Transverse colon (tissue), 4 donors: ENCODE data around the gene ARHGAP10. TPM values are rescaled to one million over a fixed set of nuclear protein-coding genes. Genes with fewer than 3 reads are reported as not detected.
A peak's percentile ranks its signal among the peaks of the same experiment; 100 is the strongest.

Experiments used
- DNase-seq: peaks from one replicate; pipeline ENCODE4 v3.0.0-alpha.2; 2019
- H3K27ac ChIP-seq, 4 donors: fragments of 200-600 bp; sonication (generic); 2 replicates each; pipeline ENCODE4 v1.5.1; 2016 to 2018; ENCODE audit warnings: inconsistent platforms in 4 of 4
- H3K27me3 ChIP-seq: fragments of 200-600 bp; sonication (generic); 2 replicates; pipeline ENCODE4 v1.5.1; 2017; ENCODE audit warnings: inconsistent platforms
- H3K36me3 ChIP-seq, 4 donors: fragments of 200-600 bp; sonication (generic); 2 replicates each; pipeline ENCODE4 v1.5.1; 2017 to 2019; ENCODE audit warnings: inconsistent platforms in 4 of 4
- H3K4me1 ChIP-seq, 4 donors: fragments of 200-600 bp; sonication (generic); 2 replicates each; pipeline ENCODE4 v1.5.1; 2017 to 2020; ENCODE audit warnings: inconsistent platforms in 4 of 4
- H3K4me3 ChIP-seq, 4 donors: fragments of 200-600 bp; sonication (generic); 1 replicate in 1 of 4; 2 replicates in 3 of 4; pipeline versions ENCODE4 v1.5.1 to v1.6.1; 2017 to 2019; ENCODE audit warnings: inconsistent platforms in 4 of 4
- H3K9me3 ChIP-seq, 2 donors: fragments of 200-600 bp; sonication (generic); 2 replicates each; pipeline ENCODE4 v1.5.1; 2017 to 2019; ENCODE audit warnings: inconsistent platforms in 2 of 2
- CTCF ChIP-seq, 5 experiments: fragments of 200-600 bp in 3 of 5; fragments of 450-650 bp in 2 of 5; sonication (generic) in 3 of 5; IDR thresholded peaks; 1 replicate in 2 of 5; 2 replicates in 3 of 5; pipeline ENCODE4 v1.5.1; 2016 to 2017; ENCODE audit warnings: antibody characterized with exemption in 5 of 5, inconsistent platforms in 3 of 5, mild to moderate bottlenecking in 2 of 5, moderate library complexity in 1 of 5
- EP300 ChIP-seq: sonication (generic); formaldehyde crosslinking; IDR thresholded peaks from one replicate; pipeline ENCODE4 v1.6.1; 2017; ENCODE audit warnings: antibody characterized with exemption, low read depth
- POLR2A ChIP-seq: fragments of 450-650 bp; IDR thresholded peaks from one replicate; pipeline ENCODE4 v1.6.1; 2016; ENCODE audit warnings: antibody characterized with exemption, mild to moderate bottlenecking, moderate library complexity
- POLR2AphosphoS5 ChIP-seq, 3 donors: sonication (generic); formaldehyde crosslinking; IDR thresholded peaks; one replicate each; pipeline ENCODE4 v1.6.1; 2016; ENCODE audit warnings: antibody characterized with exemption in 3 of 3
- WGBS, 2 donors: methylation state at CpG; one replicate each; pipeline ENCODE4 v1.1.5; 2018; ENCODE audit warnings: low coverage in 1 of 2; 5-methylcytosine and 5-hydroxymethylcytosine counted together
- in situ Hi-C, 4 donors: fragments of 200-750 bp; cut with MboI; loops; one replicate each; pipeline versions ENCODE4 v1.15.0 to v1.15.1; 2017; ENCODE audit warnings: low sequenced_read_pairs in 3 of 4, low pct_ligation_motif_present in 1 of 4, low pct_unique_long_range_greater_than_20kb in 1 of 4
- intact Hi-C: fragments of 100-400 bp; cut with DNase I; formaldehyde crosslinking; loops from one replicate; pipeline ENCODE4 v1.15.1; 2023; ENCODE audit warnings: low total_unique reads
- total RNA-seq, 4 donors: library from RNA; depleted of rRNA; stranded (reverse); fragments of >200 nt; gene quantifications; one replicate each; pipeline ENCODE4 v1.1.0, GENCODE V29; 2016

The ARHGAP10 gene
- total RNA-seq, 4 donors from 2014 or later, result 14.7 to 27.3 (median 22.9) TPM

GRCh38 chr4:147761218-147761883, 29.5 kb downstream of the ARHGAP10 start:
- in situ Hi-C loops, result no loop called here
- no peak for TF ChIP-seq POLR2A
- TF ChIP-seq CTCF (IDR thresholded peaks at IDR 0.05), result no peak
- TF ChIP-seq EP300, result no peak
- TF ChIP-seq POLR2AphosphoS5 (IDR thresholded peaks at IDR 0.05), result no peak
- WGBS, 2 donors, result 58 to 63% methylated on average over 7 of the region's 7 CpGs
- Histone ChIP-seq H3K36me3 (no peaks in the 10 kb centered on the region), H3K27me3 (no peaks in the 10 kb centered on the region), H3K27ac (peak overlapping the region in 3 of 4 donors; percentile 53 to 65 (median 54)), H3K9me3 (no peaks in the 10 kb centered on the region), H3K4me1 (peaks cover 2 to 24% (median 13%) of the 10 kb centered on the region in 4 donors), H3K4me3 (no peak overlapping the region)
- no peak for DNase-seq
- intact Hi-C loops, result no loop called here

GRCh38 chr4:147764337-147764736, 32.4 kb downstream of the ARHGAP10 start:
- intact Hi-C loops, result no loop called here
- H3K9me3 ChIP-seq, result no peaks in the 10 kb centered on the region
- in situ Hi-C loops, result no loop called here
- no peaks in the 10 kb centered on the region for H3K36me3 ChIP-seq
- no peak overlapping the region for H3K4me3 ChIP-seq
- H3K27ac ChIP-seq, result no peak overlapping the region
- DNase-seq, result no peak
- no peak for TF ChIP-seq CTCF (IDR thresholded peaks at IDR 0.05)
- no peak for TF ChIP-seq POLR2A
- no peak for TF ChIP-seq POLR2AphosphoS5 (IDR thresholded peaks at IDR 0.05)
- no peak for TF ChIP-seq EP300
- 70% methylated on average over 7 of the region's 7 CpGs; no CpG with 5 or more reads in 1 of the 2 donors for WGBS, 2 donors
- H3K4me1 ChIP-seq, result peaks cover 2 to 43% (median 24%) of the 10 kb centered on the region in 4 donors
- peaks cover 5% of the 10 kb centered on the region for H3K27me3 ChIP-seq

GRCh38 chr4:147765121-147765529, 33.2 kb downstream of the ARHGAP10 start:
- no peaks in the 10 kb centered on the region for H3K36me3 ChIP-seq
- WGBS, 2 donors, result 64 to 80% methylated on average over 1 to 3 of the region's 3 CpGs
- H3K27ac ChIP-seq, result no peak overlapping the region
- DNase-seq, result no peak
- H3K4me3 ChIP-seq, result no peak overlapping the region
- H3K27me3 ChIP-seq, result peaks cover 10% of the 10 kb centered on the region
- H3K4me1 ChIP-seq, result peaks cover 2 to 44% (median 24%) of the 10 kb centered on the region in 4 donors
- intact Hi-C loops, result no loop called here
- TF ChIP-seq EP300, result no peak
- no peak for TF ChIP-seq POLR2A
- no peak for TF ChIP-seq CTCF (IDR thresholded peaks at IDR 0.05)
- no peak for TF ChIP-seq POLR2AphosphoS5 (IDR thresholded peaks at IDR 0.05)
- no peaks in the 10 kb centered on the region for H3K9me3 ChIP-seq
- in situ Hi-C loops, result no loop called here

- H3K4me3 ChIP-seq, result no peak overlapping the region
- peaks cover 22% of the 10 kb centered on the region for H3K27me3 ChIP-seq
- in situ Hi-C loops (no loop called here), intact Hi-C loops (no loop called here)
- H3K36me3 ChIP-seq, result no peaks in the 10 kb centered on the region
- peak; percentile 35 for DNase-seq
- no peak overlapping the region for H3K27ac ChIP-seq
- TF ChIP-seq CTCF (IDR thresholded peaks at IDR 0.05) (no peak), POLR2A (no peak), POLR2AphosphoS5 (IDR thresholded peaks at IDR 0.05) (no peak), EP300 (no peak)
- 35 to 47% methylated on average over 4 of the region's 4 CpGs for WGBS, 2 donors
- no peaks in the 10 kb centered on the region for H3K9me3 ChIP-seq
- peaks cover 0 to 34% (median 23%) of the 10 kb centered on the region in 4 donors for H3K4me1 ChIP-seq
Observed at GRCh38 chr4:147768113-147768512, 36.2 kb downstream of the ARHGAP10 start.
